Urinary bladder (tissue), 4 donors: ENCODE results near the gene CD1D. TPM values are rescaled to one million over a fixed set of nuclear protein-coding genes. Genes with fewer than 3 reads are reported as not detected.

Source experiments
- DNase-seq: peaks from one replicate; pipeline ENCODE4 v3.0.0-alpha.2; 2015; ENCODE audit errors: extremely low spot score
- H3K27ac ChIP-seq: one replicate; pipeline ENCODE4 v1.5.1; 2013; ENCODE audit warnings: low read depth, mild to moderate bottlenecking, moderate library complexity
- H3K36me3 ChIP-seq: one replicate; pipeline ENCODE4 v1.6.1; 2013; ENCODE audit warnings: mild to moderate bottlenecking, moderate library complexity; ENCODE audit not compliant: insufficient read depth
- H3K4me1 ChIP-seq: one replicate; pipeline ENCODE4 v1.6.1; 2013; ENCODE audit warnings: mild to moderate bottlenecking, moderate library complexity; ENCODE audit not compliant: insufficient read depth
- H3K4me3 ChIP-seq: one replicate; pipeline ENCODE4 v1.5.1; 2013; ENCODE audit warnings: low read depth, low read length
- WGBS: extraction: QIAGEN DNeasy Blood & Tissue Kit; methylation state at CpG from one replicate; pipeline ENCODE4 v1.1.7; 2013; 5-methylcytosine and 5-hydroxymethylcytosine counted together
- polyA plus RNA-seq: library from polyadenylated mRNA; stranded (reverse); fragments of 200-250 nt; gene quantifications from one replicate; pipeline ENCODE4 v1.2.3, GENCODE V29; 2013
- total RNA-seq: library from RNA; depleted of rRNA; stranded (reverse); fragments of >200 nt; gene quantifications from one replicate; pipeline ENCODE4 v1.2.3, GENCODE V29; 2014
- donor health status: healthy with polysubstance abuse.
- donor health status: healthy.

The CD1D gene
- 1.6 TPM for total RNA-seq
- 2.7 TPM for polyA plus RNA-seq

DNA sequence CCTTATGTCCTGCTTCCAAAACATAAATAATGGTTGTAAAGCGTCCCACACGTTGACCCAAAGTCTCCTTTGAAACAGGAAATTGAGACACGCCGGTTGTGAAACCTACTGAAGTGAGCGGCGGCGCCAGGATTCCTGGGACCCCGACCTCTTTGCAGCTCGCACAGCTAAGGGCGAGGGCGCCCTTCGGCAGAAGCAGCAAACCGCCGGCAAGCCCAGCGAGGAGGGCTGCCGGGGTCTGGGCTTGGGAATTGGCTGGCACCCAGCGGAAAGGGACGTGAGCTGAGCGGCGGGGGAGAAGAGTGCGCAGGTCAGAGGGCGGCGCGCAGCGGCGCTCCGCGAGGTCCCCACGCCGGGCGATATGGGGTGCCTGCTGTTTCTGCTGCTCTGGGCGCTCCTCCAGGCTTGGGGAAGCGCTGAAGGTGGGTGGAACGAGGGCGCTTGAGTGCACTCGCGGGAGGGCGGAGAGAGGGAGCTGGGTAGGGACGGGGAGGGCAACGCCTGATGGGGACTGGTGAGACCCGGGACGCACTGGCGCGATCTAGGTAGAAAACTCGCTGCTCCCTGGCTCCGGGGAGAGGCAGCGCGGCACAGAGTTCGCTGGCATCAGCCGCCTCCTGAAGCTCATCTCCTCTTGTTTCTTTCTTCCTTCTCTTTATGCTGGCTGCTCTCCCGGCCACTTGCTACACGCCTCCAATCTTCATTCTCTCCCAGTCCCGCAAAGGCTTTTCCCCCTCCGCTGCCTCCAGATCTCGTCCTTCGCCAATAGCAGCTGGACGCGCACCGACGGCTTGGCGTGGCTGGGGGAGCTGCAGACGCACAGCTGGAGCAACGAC lies at the start of gene CD1D:
CD1D (plus strand) TSS at position 155 of the 836 bp plus-strand sequence; CDS start at position 362, 207 bp downstream.
- Histone ChIP-seq H3K27ac (no peak within 1 kb of the TSS), H3K4me3 (peak within 1 kb of the TSS; percentile 38), H3K4me1 (no peaks in the 10 kb centered on the region), H3K36me3 (no peaks in the 10 kb centered on the region)
- no peak for DNase-seq
- under 1% methylated on average over 63 of the region's 63 CpGs for WGBS

DNA sequence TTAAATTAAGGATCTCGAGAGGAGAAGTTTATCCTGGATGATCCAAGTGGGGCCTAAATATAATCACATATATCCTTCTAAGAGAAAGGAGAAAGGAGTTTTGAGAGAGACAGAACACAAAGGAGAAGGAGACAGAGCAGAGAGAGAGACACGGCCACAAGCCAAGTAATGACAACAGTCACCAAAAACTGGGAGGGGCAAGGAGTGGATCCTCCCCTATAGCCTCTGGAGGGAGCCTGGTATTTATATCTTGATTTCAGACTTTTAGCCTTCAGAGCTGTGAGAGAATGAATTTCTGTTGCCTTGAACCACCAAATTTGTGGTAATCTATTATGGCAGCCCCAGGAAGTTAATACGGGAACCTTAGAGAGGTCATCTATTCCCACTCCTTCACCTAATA lies 49.5 kb upstream of the CD1D start:
- no peaks in the 10 kb centered on the region for H3K4me1 ChIP-seq
- H3K36me3 ChIP-seq: no peaks in the 10 kb centered on the region
- no peak overlapping the region for H3K27ac ChIP-seq
- WGBS: 83% methylated on average over 3 of the region's 3 CpGs
- no peak overlapping the region for H3K4me3 ChIP-seq
- DNase-seq: no peak

GRCh38 chr1:158140764-158141192 lies 39.9 kb upstream of the CD1D start:
- Histone ChIP-seq H3K27ac (no peak overlapping the region), H3K4me1 (no peaks in the 10 kb centered on the region), H3K36me3 (no peaks in the 10 kb centered on the region), H3K4me3 (no peak overlapping the region)
- no peak for DNase-seq
- 73% methylated on average over 3 of the region's 3 CpGs for WGBS

DNA sequence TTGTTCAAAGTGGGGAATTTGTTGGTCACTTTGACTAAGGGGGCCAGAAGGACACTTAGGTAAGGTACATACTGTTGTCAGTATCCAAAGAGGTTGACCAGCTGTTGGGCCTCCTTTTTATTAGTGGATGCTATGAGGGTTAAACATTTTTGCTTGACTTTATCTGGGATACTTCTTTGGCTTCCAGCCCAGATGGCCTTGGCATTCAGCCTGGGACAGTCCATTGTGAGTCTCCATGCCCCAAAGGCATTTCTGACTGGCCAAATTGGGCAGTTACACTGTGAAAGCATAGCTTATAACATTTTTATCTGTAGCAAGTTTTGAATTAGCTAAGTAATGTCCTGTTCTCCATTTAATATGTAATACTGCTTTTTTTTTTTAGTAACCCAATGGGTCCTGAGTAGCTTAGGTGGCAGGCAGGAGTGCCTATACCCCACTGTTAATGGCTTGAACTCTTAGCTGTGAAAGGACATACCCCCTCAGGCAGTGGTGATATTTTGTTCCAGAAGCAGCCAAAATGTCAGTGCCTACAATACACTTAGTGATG lies 35.4 kb upstream of the CD1D start:
- DNase-seq: no peak
- Histone ChIP-seq H3K4me1 (no peaks in the 10 kb centered on the region), H3K36me3 (no peaks in the 10 kb centered on the region), H3K27ac (no peak overlapping the region), H3K4me3 (no peak overlapping the region)

- Histone ChIP-seq H3K4me1 (no peaks in the 10 kb centered on the region), H3K36me3 (no peaks in the 10 kb centered on the region), H3K27ac (no peak overlapping the region), H3K4me3 (no peak overlapping the region)
- 69% methylated on average over 6 of the region's 6 CpGs for WGBS
- DNase-seq: no peak
Measured at GRCh38 chr1:158146165-158146564, 34.5 kb upstream of the CD1D start.

DNA sequence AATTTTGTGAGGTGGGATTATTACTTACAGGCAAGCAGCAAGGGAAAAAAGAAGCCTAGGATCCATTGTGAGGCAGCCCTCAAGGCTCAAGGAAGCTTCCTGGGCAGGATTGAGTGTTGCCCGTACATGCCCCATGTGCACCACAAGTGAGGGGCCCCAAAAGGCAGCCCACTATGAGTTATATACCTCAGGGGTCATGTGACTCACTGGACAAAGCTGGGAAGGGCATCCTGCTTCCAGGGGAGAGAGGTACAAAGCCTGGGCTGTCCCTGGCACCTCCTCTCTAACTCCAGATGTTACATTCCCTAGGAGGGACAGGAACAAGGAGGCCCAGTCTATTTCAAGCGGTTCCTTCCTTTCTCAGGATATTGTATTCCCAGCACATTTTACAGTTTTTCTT lies 34.0 kb upstream of the CD1D start:
- H3K36me3 ChIP-seq: no peaks in the 10 kb centered on the region
- H3K27ac ChIP-seq: no peak overlapping the region
- WGBS: 80% methylated on average over 2 of the region's 2 CpGs
- DNase-seq: no peak
- no peaks in the 10 kb centered on the region for H3K4me1 ChIP-seq
- no peak overlapping the region for H3K4me3 ChIP-seq

GRCh38 chr1:158147401-158147800 lies 33.3 kb upstream of the CD1D start:
- WGBS: 40% methylated on average over 2 of the region's 2 CpGs
- DNase-seq: no peak

GRCh38 chr1:158147869-158148268 lies 32.8 kb upstream of the CD1D start:
- no peak for DNase-seq
- WGBS: 81% methylated on average over 3 of the region's 3 CpGs
- no peaks in the 10 kb centered on the region for H3K36me3 ChIP-seq
- H3K27ac ChIP-seq: no peak overlapping the region
- H3K4me1 ChIP-seq: no peaks in the 10 kb centered on the region
- H3K4me3 ChIP-seq: no peak overlapping the region

More at GRCh38 chr1:158147401-158147800, 33.3 kb upstream of the CD1D start:
- Histone ChIP-seq H3K4me3 (no peak overlapping the region), H3K4me1 (no peaks in the 10 kb centered on the region), H3K36me3 (no peaks in the 10 kb centered on the region), H3K27ac (no peak overlapping the region)

GRCh38 chr1:158148468-158148867 lies 32.2 kb upstream of the CD1D start:
- no peak overlapping the region for H3K27ac ChIP-seq
- H3K36me3 ChIP-seq: no peaks in the 10 kb centered on the region
- H3K4me3 ChIP-seq: no peak overlapping the region
- WGBS: 78% methylated on average over 1 of the region's 1 CpG
- H3K4me1 ChIP-seq: no peaks in the 10 kb centered on the region
- no peak for DNase-seq

DNA sequence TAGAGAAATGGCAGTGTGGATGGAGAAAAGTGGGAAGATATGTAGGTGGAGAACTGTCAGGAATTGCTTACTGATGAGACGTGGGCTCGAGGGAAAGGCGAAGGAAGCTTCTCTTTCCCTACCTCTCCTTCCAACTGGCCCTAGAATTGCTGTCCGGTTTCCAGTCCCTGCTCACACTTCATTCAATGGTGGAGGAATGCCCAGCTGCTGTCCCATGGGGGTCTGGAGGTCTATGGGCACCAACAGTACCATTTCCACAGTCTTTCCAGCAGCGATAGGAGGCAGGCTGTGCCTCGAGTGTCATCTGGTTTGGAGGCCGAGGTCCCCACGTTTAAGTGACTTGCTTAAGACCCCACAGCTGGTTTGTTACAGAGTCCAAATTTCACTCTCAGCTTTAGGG lies 31.5 kb upstream of the CD1D start:
- Histone ChIP-seq H3K36me3 (no peaks in the 10 kb centered on the region), H3K27ac (no peak overlapping the region), H3K4me1 (no peaks in the 10 kb centered on the region), H3K4me3 (peak overlapping the region; percentile 27)
- WGBS: 40% methylated on average over 8 of the region's 8 CpGs
- DNase-seq: no peak

- Histone ChIP-seq H3K27ac (no peak overlapping the region), H3K4me3 (peak overlapping the region; percentile 27), H3K4me1 (no peaks in the 10 kb centered on the region), H3K36me3 (no peaks in the 10 kb centered on the region)
- 9% methylated on average over 31 of the region's 31 CpGs for WGBS
- DNase-seq: peak; percentile 94
Measured at GRCh38 chr1:158149577-158150269, 31.0 kb upstream of the CD1D start.

DNA sequence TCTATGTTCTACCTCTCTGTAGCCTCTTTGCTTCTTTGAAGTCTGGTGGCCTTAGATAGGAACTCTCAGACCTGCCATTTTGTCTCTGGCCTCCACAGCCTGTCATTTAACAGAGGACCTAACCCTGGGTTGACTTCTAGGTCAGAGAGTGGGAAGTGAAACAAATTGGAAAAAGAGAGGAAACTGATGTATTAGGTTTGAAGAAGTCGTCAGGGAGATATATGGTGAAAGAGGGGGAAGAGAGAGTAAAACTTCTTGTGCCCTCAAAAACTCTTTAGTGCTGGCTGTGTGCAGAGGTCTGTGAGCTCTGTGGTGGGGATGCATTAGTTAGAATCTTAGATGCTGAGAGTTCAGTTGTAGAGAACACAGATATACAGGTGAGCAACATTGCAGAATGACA lies 30.2 kb upstream of the CD1D start:
- no peak overlapping the region for H3K4me3 ChIP-seq
- H3K27ac ChIP-seq: no peak overlapping the region
- 85% methylated on average over 1 of the region's 1 CpG for WGBS
- DNase-seq: no peak
- no peaks in the 10 kb centered on the region for H3K36me3 ChIP-seq
- no peaks in the 10 kb centered on the region for H3K4me1 ChIP-seq

DNA sequence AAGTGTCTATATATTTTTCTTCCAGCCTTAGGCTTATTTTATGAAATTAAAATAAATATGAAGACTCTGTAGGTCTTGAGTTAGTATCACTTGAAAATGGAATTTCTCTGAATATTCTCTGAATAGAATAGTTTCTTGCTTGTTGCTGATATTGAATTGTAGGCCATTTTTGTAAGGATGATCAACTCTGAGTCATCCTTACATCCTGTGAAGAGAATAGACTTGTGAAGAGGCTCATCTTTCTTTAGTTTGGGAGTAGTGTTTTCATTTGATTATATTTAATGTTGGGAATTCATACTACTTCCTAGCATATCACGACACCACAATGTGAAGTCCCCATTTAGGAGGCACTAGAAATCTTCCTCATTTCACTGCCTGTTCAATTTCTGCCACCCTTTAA lies 27.5 kb upstream of the CD1D start:
- 84% methylated on average over 1 of the region's 1 CpG for WGBS
- H3K4me3 ChIP-seq: no peak overlapping the region
- H3K36me3 ChIP-seq: no peaks in the 10 kb centered on the region
- no peak overlapping the region for H3K27ac ChIP-seq
- no peak for DNase-seq
- H3K4me1 ChIP-seq: no peaks in the 10 kb centered on the region
